Breast epithelium (tissue), 4 donors: ENCODE measurements around the gene ATG9B. TPM values are rescaled to one million over a fixed set of nuclear protein-coding genes. Genes with fewer than 3 reads are reported as not detected.
A peak's percentile ranks its signal among the peaks of the same experiment; 100 is the strongest.

Experiments used
- DNase-seq, 2 donors: peaks; one replicate each; pipeline ENCODE4 v3.0.0-alpha.2; 2019; ENCODE audit warnings: low spot score in 2 of 2
- H3K27ac ChIP-seq, 2 donors: fragments of 200-600 bp; sonication (generic) in 1 of 2; one replicate each; pipeline ENCODE4 v1.5.1; 2016 to 2019; ENCODE audit warnings: mild to moderate bottlenecking in 1 of 2
- H3K27me3 ChIP-seq, 2 donors: fragments of 200-600 bp; sonication (generic) in 1 of 2; one replicate each; pipeline versions ENCODE4 v1.5.1 to v1.6.0; 2017 to 2019; ENCODE audit warnings: control low read depth in 1 of 2, mild to moderate bottlenecking in 1 of 2
- H3K36me3 ChIP-seq: fragments of 200-600 bp; one replicate; pipeline ENCODE4 v1.5.1; 2019
- H3K4me1 ChIP-seq, 2 donors: fragments of 200-600 bp; sonication (generic); one replicate each; pipeline ENCODE4 v1.5.1; 2016 to 2019; ENCODE audit warnings: control low read depth in 1 of 2
- H3K4me3 ChIP-seq, 3 donors: fragments of 200-600 bp; sonication (generic); 1 replicate in 2 of 3; 2 replicates in 1 of 3; pipeline ENCODE4 v1.5.1; 2016 to 2019; ENCODE audit warnings: mild to moderate bottlenecking in 3 of 3, moderate library complexity in 2 of 3
- H3K9me3 ChIP-seq, 2 donors: fragments of 200-600 bp; sonication (generic) in 1 of 2; one replicate each; pipeline ENCODE4 v1.5.1; 2016 to 2019; ENCODE audit warnings: control low read depth in 1 of 2
- POLR2A ChIP-seq: fragments of 450-650 bp; IDR thresholded peaks from one replicate; pipeline ENCODE4 v1.6.1; 2016; ENCODE audit warnings: antibody characterized with exemption, mild to moderate bottlenecking, moderate library complexity
- POLR2AphosphoS5 ChIP-seq, 3 donors: sonication (generic); formaldehyde crosslinking; IDR thresholded peaks; one replicate each; pipeline ENCODE4 v1.6.1; 2017; ENCODE audit warnings: antibody characterized with exemption in 3 of 3
- intact Hi-C: fragments of 100-400 bp; cut with DNase I; formaldehyde crosslinking; loops from one replicate; pipeline ENCODE4 v1.15.1; 2023; ENCODE audit warnings: low total_unique reads
- total RNA-seq, 3 donors: library from RNA; depleted of rRNA; stranded (reverse); fragments of >200 nt; gene quantifications; one replicate each; pipeline ENCODE4 v1.1.0, GENCODE V29; 2016
- TF ChIP-seq, protein P1 (sequence below), 3 donors: fragments of 450-650 bp; IDR thresholded peaks; one replicate each; pipeline ENCODE4 v1.5.1; 2016 to 2017; ENCODE audit warnings: antibody characterized with exemption in 3 of 3, mild to moderate bottlenecking in 3 of 3, moderate library complexity in 3 of 3

The ATG9B gene
- total RNA-seq, 3 donors from 2014 or later, result 0.44 to 2.0 TPM; not detected in 1

DNA sequence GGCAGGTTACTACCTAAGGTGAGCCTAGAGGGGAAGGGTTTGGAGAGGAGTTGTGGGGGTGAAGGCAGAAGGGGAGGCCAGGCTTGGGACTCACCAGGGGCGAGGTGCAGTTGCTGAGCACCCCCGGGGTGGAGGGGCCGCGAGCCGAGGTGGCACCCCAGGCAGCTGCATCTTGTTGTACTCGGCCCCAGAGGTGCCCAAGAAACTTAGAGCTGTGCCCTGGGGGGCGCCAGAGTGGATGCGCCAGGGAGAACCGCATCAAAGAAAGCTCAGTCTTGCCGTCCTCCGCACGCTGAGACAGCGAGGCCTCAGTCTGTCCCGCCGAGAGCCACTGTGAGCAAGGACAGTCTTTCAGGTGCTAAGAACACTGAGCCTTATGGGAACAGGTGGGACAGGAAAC, 7.4 kb downstream of the ATG9B start:
- peaks cover 9 to 54% of the 10 kb centered on the region in 2 donors for H3K27me3 ChIP-seq
- no peaks in the 10 kb centered on the region for H3K9me3 ChIP-seq
- TF ChIP-seq POLR2A (no peak), POLR2AphosphoS5 (IDR thresholded peaks at IDR 0.05) (no peak)
- TF ChIP-seq, protein P1, sequence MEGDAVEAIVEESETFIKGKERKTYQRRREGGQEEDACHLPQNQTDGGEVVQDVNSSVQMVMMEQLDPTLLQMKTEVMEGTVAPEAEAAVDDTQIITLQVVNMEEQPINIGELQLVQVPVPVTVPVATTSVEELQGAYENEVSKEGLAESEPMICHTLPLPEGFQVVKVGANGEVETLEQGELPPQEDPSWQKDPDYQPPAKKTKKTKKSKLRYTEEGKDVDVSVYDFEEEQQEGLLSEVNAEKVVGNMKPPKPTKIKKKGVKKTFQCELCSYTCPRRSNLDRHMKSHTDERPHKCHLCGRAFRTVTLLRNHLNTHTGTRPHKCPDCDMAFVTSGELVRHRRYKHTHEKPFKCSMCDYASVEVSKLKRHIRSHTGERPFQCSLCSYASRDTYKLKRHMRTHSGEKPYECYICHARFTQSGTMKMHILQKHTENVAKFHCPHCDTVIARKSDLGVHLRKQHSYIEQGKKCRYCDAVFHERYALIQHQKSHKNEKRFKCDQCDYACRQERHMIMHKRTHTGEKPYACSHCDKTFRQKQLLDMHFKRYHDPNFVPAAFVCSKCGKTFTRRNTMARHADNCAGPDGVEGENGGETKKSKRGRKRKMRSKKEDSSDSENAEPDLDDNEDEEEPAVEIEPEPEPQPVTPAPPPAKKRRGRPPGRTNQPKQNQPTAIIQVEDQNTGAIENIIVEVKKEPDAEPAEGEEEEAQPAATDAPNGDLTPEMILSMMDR (IDR thresholded peaks at IDR 0.05), result no peak
- H3K4me3 ChIP-seq, result no peak overlapping the region
- H3K27ac ChIP-seq, result no peak overlapping the region
- intact Hi-C loops, result loop anchor here (10.0 kb wide), 1 partner anchor 98 kb away; no protein-coding TSS in a partner anchor
- H3K4me1 ChIP-seq, result peaks cover 8 to 10% of the 10 kb centered on the region in 2 donors
- DNase-seq, result no peak
- H3K36me3 ChIP-seq, result no peaks in the 10 kb centered on the region

DNA sequence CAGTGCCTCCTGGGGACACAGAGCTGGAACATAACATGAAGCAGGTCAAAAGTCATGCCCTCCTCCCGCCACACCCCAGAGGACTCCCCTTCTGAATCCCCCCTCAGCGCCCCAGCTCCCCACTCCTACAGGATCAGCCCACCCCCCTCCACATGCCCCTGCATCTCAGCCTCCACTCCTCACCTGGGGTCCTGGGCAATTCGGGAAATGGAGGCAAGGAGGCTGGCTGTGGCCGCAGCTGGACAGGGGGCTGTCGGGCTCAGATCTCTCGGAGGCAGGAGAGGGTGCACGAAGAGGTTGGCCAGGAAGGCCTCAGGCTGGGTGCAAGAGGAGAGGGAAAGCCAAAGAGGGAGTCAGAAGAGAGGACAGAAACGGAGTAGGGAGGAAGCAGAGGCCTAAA, 7.8 kb downstream of the ATG9B start:
- no peak overlapping the region for H3K27ac ChIP-seq
- peaks cover 8 to 10% of the 10 kb centered on the region in 2 donors for H3K4me1 ChIP-seq
- TF ChIP-seq POLR2AphosphoS5 (IDR thresholded peaks at IDR 0.05), result no peak
- TF ChIP-seq, protein P1 (IDR thresholded peaks at IDR 0.05), result no peak
- TF ChIP-seq POLR2A, result no peak
- H3K4me3 ChIP-seq, result no peak overlapping the region
- peaks cover 9 to 55% of the 10 kb centered on the region in 2 donors for H3K27me3 ChIP-seq
- intact Hi-C loops, result loop anchor here (10.0 kb wide), 1 partner anchor 98 kb away; no protein-coding TSS in a partner anchor
- no peaks in the 10 kb centered on the region for H3K36me3 ChIP-seq
- H3K9me3 ChIP-seq, result no peaks in the 10 kb centered on the region
- DNase-seq, result no peak

DNA sequence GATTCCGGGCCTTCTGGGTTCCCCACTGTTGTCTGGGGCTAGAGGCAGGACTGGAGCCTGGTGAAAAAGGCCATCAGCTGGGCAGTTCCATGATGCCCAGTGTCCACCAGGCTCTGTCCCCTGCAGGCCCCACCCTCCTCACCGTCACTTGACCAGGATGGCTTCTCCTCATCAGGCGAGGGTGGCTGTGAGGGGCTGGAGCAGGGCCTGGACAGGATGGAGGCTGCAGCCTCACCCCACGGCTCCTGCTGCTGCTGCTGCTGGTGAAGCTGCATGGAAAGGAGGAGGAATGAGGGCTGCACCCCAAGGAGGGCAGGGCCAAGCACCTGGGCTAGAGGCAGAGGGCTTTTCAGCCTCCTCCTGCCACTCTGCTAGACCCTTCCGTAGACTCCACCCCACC, 8.3 kb downstream of the ATG9B start:
- peaks cover 8 to 10% of the 10 kb centered on the region in 2 donors for H3K4me1 ChIP-seq
- intact Hi-C loops, result loop anchor here (10.0 kb wide), 1 partner anchor 99 kb away; no protein-coding TSS in a partner anchor
- no peak overlapping the region for H3K27ac ChIP-seq
- H3K4me3 ChIP-seq, result no peak overlapping the region
- no peak for DNase-seq
- TF ChIP-seq, protein P1 (IDR thresholded peaks at IDR 0.05), result no peak
- H3K9me3 ChIP-seq, result no peaks in the 10 kb centered on the region
- peaks cover 9 to 55% of the 10 kb centered on the region in 2 donors for H3K27me3 ChIP-seq
- H3K36me3 ChIP-seq, result no peaks in the 10 kb centered on the region

DNA sequence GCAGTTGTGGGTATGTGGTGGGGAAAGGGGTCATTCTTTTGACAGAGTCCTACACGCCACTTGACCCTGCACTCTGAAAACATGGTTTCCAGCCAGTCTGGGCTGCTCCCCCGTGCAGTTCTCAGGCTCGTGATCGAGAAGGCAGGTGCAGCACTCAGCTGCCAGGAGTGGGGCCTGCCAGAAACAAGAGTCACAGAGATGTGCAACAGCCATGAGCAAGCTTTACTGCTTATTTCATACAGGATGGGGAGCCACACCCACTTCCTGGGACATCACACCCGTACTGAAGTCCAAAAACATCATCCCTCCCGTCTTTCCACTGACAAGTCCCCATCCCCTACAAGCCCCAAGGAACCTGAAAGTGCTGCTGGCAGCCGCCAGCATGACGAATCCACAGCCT, 9.3 kb downstream of the ATG9B start:
- H3K36me3 ChIP-seq, result no peaks in the 10 kb centered on the region
- H3K27ac ChIP-seq, result no peak overlapping the region
- TF ChIP-seq POLR2AphosphoS5 (IDR thresholded peaks at IDR 0.05), result no peak
- TF ChIP-seq, protein P1 (IDR thresholded peaks at IDR 0.05), result no peak
- TF ChIP-seq POLR2A, result no peak
- H3K4me1 ChIP-seq, result peaks cover 8 to 10% of the 10 kb centered on the region in 2 donors
- H3K4me3 ChIP-seq, result no peak overlapping the region
- DNase-seq, result no peak
- intact Hi-C loops, result loop anchor here (10.0 kb wide), 1 partner anchor 100 kb away; no protein-coding TSS in a partner anchor
- peaks cover 9 to 59% of the 10 kb centered on the region in 2 donors for H3K27me3 ChIP-seq
- H3K9me3 ChIP-seq, result no peaks in the 10 kb centered on the region

DNA sequence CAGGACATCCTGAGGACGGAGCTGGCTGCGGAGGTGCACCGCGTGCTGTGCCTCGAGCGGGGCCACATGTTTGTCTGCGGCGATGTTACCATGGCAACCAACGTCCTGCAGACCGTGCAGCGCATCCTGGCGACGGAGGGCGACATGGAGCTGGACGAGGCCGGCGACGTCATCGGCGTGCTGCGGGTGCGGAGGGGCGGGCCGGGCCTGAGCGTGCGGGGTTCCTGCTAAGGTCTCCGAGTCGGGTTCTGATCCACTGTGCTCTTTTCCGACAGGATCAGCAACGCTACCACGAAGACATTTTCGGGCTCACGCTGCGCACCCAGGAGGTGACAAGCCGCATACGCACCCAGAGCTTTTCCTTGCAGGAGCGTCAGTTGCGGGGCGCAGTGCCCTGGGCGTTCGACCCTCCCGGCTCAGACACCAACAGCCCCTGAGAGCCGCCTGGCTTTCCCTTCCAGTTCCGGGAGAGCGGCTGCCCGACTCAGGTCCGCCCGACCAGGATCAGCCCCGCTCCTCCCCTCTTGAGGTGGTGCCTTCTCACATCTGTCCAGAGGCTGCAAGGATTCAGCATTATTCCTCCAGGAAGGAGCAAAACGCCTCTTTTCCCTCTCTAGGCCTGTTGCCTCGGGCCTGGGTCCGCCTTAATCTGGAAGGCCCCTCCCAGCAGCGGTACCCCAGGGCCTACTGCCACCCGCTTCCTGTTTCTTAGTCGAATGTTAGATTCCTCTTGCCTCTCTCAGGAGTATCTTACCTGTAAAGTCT, 10.4 kb downstream of the ATG9B start:
- Histone ChIP-seq H3K27me3 (peaks cover 6 to 63% of the 10 kb centered on the region in 2 donors), H3K4me1 (peaks cover 7 to 8% of the 10 kb centered on the region in 2 donors), H3K36me3 (no peaks in the 10 kb centered on the region), H3K27ac (peak overlapping the region in 1 of 2 donors; percentile 21), H3K9me3 (no peaks in the 10 kb centered on the region), H3K4me3 (peak overlapping the region; percentile 9 to 67 (median 47))
- TF ChIP-seq POLR2A, result no peak
- TF ChIP-seq, protein P1 (IDR thresholded peaks at IDR 0.05), result peak in 1 of 3 donors; percentile 20
- no peak for TF ChIP-seq POLR2AphosphoS5 (IDR thresholded peaks at IDR 0.05)
- DNase-seq, result peak; percentile 72
- intact Hi-C loops, result loop anchor here (10.0 kb wide), 1 partner anchor 101 kb away; no protein-coding TSS in a partner anchor
